ENCODE data around the gene IL4. TPM values are rescaled to one million over a fixed set of nuclear protein-coding genes. Genes with fewer than 3 reads are reported as not detected.

IL4 gene
- total and polyA plus RNA-seq, 10 donors: not detected

DNA sequence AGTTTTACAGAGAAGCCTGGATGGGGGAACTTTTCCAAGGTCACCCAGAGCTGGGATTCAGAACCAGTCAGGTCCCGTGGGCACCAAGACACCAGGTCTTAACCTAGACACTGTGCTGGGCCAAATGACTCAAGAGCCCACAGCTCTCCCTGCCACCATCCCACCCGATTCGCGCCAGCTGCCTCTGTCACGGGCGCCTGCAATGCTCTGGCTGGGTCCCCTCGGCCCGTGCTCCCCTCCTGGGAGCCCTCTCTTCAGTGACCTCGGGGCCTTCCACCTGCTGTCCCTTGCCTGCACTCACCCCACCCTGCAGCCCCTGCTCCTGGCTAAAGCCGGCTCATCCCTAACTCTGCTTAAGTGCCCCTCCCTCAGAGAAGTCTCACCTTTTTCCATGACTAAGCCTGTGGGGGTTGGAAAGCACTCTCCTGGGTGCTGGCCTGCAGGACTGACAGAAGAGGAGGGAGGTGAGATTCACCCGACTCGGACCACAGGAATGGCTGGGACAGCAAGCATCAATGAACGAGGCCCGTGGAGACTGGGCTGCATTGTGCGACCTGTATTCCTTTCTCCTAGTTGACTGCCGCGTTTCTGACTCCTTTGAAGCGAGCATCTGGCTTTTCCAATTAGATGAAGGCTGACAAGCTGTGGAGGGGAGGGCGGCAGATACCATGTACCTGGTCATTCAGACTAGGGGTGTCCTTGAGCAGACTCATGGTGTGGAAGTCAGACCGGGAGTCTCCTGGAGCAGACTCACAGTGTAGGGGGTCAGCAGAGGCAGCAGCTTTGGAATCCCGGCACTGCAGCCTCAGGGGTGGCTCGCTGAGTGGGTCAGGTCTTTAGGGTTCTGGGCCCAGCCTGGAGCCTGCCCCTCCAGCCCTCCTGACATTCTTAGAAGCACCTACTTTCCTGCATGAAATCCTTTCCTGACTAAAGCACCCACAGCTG lies 5.8 kb upstream of the IL4 start:
- H3K4me3 ChIP-seq: no peak overlapping the region
- intact Hi-C loops (cut with DNase I; ENCODE audit: low total_unique reads): no loop called here
- TF ChIP-seq POLR2AphosphoS5 (IDR thresholded peaks at IDR 0.05): no peak
- TF ChIP-seq, protein P1, sequence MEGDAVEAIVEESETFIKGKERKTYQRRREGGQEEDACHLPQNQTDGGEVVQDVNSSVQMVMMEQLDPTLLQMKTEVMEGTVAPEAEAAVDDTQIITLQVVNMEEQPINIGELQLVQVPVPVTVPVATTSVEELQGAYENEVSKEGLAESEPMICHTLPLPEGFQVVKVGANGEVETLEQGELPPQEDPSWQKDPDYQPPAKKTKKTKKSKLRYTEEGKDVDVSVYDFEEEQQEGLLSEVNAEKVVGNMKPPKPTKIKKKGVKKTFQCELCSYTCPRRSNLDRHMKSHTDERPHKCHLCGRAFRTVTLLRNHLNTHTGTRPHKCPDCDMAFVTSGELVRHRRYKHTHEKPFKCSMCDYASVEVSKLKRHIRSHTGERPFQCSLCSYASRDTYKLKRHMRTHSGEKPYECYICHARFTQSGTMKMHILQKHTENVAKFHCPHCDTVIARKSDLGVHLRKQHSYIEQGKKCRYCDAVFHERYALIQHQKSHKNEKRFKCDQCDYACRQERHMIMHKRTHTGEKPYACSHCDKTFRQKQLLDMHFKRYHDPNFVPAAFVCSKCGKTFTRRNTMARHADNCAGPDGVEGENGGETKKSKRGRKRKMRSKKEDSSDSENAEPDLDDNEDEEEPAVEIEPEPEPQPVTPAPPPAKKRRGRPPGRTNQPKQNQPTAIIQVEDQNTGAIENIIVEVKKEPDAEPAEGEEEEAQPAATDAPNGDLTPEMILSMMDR (IDR thresholded peaks at IDR 0.05 in 8 of 11, conservative IDR thresholded peaks at IDR 0.05 in 3 of 11): no peak
- no peak for TF ChIP-seq POLR2A (IDR thresholded peaks at IDR 0.05)

DNA sequence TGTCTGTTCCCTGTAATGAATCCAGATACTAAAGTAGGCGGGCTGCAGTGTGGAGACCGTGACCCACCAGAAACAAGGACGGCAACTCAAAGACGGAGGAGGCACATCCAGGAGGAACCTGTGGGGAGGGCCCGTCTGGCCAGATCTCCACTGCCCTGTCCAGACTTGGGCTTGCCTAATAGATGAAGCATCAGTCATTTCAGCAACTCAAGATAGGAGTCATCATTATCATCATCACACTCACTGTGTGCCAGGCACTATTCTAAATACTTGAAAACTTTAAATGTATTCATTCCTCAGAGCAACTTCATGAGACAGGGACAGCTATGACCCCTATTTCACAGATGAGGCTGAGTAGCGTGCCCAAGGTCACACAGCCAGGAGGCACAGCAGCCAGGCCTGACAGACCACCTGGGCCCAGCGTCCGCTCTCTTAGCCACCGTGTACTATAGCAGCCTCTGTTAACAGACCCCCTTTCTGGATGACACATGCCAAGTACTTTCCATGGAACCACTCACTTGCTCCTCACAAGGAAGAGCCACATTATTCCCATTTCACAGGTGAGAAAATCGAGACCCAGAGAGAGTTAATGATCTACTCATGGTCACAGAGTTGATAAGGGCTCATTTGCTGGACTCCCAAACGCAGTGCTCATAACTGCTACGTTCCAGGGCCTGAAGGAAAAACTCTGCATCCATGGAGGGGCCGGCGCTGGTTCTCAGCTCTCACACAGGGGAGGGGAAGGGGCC lies 4.9 kb upstream of the IL4 start:
- H3K27ac ChIP-seq: no peak overlapping the region
- intact Hi-C loops (cut with DNase I; ENCODE audit: low total_unique reads): no loop called here
- no peak for TF ChIP-seq POLR2A (IDR thresholded peaks at IDR 0.05)
- TF ChIP-seq, protein P1 (IDR thresholded peaks at IDR 0.05 in 8 of 11, conservative IDR thresholded peaks at IDR 0.05 in 3 of 11): no peak
- TF ChIP-seq POLR2AphosphoS5 (IDR thresholded peaks at IDR 0.05): no peak
- WGBS, 5 donors: 87 to 96% (median 92%) methylated on average over 14 of the region's 14 CpGs
- no peaks in the 10 kb centered on the region for H3K27me3 ChIP-seq (replicated peaks in 1 of 7)
- no peaks in the 10 kb centered on the region for H3K9me3 ChIP-seq
- H3K36me3 ChIP-seq: no peaks in the 10 kb centered on the region
- DNase-seq: peak; percentile 37
- H3K4me1 ChIP-seq: peaks cover 0 to 6% (median under 1%) of the 10 kb centered on the region in 6 donors
- no peak overlapping the region for H3K4me3 ChIP-seq

More for the DNA sequence above, 5.8 kb upstream of the IL4 start:
- no peaks in the 10 kb centered on the region for H3K36me3 ChIP-seq
- WGBS, 5 donors: 81 to 91% (median 84%) methylated on average over 21 to 22 of the region's 22 CpGs
- H3K9me3 ChIP-seq: no peaks in the 10 kb centered on the region
- no peak overlapping the region for H3K27ac ChIP-seq
- no peaks in the 10 kb centered on the region for H3K27me3 ChIP-seq (replicated peaks in 1 of 7)
- peak; percentile 67 for DNase-seq
- H3K4me1 ChIP-seq: peaks cover 0 to 15% (median 4%) of the 10 kb centered on the region in 6 donors

DNA sequence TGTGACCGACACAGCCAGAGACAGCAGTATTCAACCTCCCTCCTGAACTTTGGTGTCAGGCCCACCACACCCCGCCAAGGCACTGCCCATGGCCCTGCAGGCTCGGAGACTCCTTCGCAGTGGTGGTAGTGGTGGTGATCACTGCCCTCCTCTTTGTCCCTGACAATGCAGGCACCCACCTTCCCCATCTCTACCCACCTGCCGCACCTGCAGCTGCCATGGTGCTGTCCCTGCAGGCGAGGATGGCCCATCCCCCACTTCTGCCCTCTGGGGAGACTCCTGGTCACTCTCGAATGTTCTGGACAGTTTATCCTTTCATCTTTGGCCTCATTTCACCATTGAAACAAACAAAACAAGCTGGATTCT lies 4.4 kb upstream of the IL4 start:
- no peaks in the 10 kb centered on the region for H3K36me3 ChIP-seq
- WGBS, 5 donors: 82 to 95% (median 91%) methylated on average over 6 to 7 of the region's 7 CpGs
- H3K4me3 ChIP-seq: no peak overlapping the region
- TF ChIP-seq POLR2AphosphoS5 (IDR thresholded peaks at IDR 0.05) (no peak), POLR2A (IDR thresholded peaks at IDR 0.05) (no peak)
- TF ChIP-seq, protein P1 (IDR thresholded peaks at IDR 0.05 in 8 of 11, conservative IDR thresholded peaks at IDR 0.05 in 3 of 11): no peak
- peak; percentile 62 for DNase-seq
- intact Hi-C loops (cut with DNase I; ENCODE audit: low total_unique reads): no loop called here
- no peaks in the 10 kb centered on the region for H3K27me3 ChIP-seq (replicated peaks in 1 of 7)
- H3K27ac ChIP-seq: no peak overlapping the region
- no peaks in the 10 kb centered on the region for H3K9me3 ChIP-seq
- peaks cover 0 to under 1% (median 0%) of the 10 kb centered on the region in 6 donors for H3K4me1 ChIP-seq

Data from spleen (tissue), 11 donors.